ENCODE results near the gene CCM2L.

DNA sequence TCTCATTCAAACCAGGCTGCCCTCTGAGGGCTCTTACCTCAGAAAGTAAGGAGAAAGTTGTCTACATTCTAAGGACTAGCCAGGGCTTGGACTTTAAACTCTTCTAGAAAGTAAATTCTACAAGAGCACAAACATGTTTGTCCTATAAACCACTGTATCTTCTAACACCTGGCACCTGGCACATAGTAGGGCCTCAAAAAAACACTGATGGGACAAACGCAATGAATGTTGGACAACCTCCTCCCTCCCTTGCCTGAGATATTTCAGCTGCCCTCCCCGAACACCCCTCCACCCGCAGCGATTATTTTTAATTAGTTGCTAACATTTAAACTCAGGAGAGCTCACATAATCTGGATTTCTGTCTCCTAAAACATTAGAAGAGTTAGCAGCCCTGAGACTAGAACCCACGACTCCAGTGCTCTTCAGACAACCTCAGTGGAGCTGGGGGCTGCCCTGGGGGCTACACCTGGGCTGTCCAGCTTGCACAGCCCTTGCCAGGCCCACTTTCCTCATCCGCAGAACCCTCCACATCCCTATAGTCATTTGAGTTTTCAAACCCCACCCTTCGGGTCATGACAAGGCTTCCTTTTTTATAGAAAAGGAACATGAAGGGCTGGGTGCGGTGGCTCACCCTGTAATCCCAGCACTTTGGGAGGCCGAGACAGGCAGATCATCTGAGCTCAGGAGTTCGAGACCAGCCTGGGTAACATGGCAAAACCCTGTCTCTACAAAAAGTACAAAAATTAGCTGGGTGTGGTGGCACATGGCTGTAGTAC, 46.7 kb downstream of the CCM2L start:
- TF ChIP-seq, protein P1, sequence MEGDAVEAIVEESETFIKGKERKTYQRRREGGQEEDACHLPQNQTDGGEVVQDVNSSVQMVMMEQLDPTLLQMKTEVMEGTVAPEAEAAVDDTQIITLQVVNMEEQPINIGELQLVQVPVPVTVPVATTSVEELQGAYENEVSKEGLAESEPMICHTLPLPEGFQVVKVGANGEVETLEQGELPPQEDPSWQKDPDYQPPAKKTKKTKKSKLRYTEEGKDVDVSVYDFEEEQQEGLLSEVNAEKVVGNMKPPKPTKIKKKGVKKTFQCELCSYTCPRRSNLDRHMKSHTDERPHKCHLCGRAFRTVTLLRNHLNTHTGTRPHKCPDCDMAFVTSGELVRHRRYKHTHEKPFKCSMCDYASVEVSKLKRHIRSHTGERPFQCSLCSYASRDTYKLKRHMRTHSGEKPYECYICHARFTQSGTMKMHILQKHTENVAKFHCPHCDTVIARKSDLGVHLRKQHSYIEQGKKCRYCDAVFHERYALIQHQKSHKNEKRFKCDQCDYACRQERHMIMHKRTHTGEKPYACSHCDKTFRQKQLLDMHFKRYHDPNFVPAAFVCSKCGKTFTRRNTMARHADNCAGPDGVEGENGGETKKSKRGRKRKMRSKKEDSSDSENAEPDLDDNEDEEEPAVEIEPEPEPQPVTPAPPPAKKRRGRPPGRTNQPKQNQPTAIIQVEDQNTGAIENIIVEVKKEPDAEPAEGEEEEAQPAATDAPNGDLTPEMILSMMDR (IDR thresholded peaks at IDR 0.05; ENCODE audit: extremely low read depth in 1 of 2, insufficient read depth in 1 of 2, low read depth in 1 of 2, low read length in 2 of 2) = no peak
- TF ChIP-seq POLR2A (IDR thresholded peaks at IDR 0.05; ENCODE audit: low read depth, low read length) (no peak), POLR2AphosphoS5 (IDR thresholded peaks at IDR 0.05; ENCODE audit: insufficient read depth, low read depth, low read length) (no peak), EZH2 (IDR thresholded peaks at IDR 0.05; ENCODE audit: borderline replicate concordance, low read depth, low read length, severe bottlenecking) (no peak)

Measured in endothelial cell of umbilical vein (primary cell).